NCI-H2107 treated with DMSO at 0.1 percent for 48 hours (cell line): ENCODE data around the gene OPRD1.
A peak's percentile ranks its signal among the peaks of the same experiment; 100 is the strongest.
"Not testable (repeated sequence)": the region's sequence is repeated elsewhere in the genome, so short reads cannot be mapped to it uniquely, and the experiment has no call there.

Source experiments
- DNase-seq: peaks from one replicate; lab custom pipeline; 2025; ENCODE audit not compliant: unreplicated experiment; lab: John Stamatoyannopoulos, UW

The OPRD1 gene

DNA sequence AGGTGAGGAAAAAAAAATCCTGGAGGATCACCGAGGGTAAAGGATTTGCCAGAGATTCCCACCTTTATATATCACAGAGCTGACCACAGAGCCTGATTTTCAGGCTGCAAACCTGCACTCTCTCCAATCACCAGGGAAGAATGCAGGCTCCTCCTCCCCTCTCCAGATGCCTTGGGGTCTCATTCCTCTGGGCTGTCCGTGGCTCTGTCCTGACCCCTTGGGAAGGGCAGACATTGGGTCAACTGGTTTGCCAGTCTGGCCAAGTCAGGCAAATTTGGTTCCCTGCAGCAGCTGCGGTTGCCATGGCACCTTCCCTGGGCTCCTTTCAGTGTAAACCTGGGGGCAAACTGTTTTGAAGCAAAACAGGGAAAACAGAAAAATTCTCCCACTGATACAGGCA lies 11.6 kb upstream of the OPRD1 start:
- no peak for DNase-seq

DNA sequence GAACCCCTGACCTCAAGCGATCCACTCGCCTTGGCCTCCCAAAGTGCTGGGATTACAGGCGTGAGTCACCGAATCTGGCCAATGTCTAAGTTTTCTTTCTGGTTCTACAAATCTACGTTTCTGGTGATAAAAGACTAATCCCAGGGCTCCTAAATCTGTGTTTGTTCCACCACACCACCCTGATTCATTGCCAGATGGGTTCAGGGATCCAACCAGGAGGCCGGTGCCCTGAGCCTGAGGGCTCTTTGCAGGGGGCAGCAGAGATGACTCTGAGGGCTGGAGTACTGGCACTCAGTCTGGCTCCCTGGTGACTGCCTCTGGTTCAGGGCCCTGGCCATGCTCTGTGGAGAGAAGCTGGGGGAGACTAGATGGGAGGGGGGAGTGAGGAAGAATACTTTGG lies 10.5 kb upstream of the OPRD1 start:
- DNase-seq = no peak

- DNase-seq = no peak
Measured at GRCh38 chr1:28803051-28803450, 8.9 kb upstream of the OPRD1 start.

GRCh38 chr1:28803662-28804061 lies 8.3 kb upstream of the OPRD1 start:
- DNase-seq = no peak

DNA sequence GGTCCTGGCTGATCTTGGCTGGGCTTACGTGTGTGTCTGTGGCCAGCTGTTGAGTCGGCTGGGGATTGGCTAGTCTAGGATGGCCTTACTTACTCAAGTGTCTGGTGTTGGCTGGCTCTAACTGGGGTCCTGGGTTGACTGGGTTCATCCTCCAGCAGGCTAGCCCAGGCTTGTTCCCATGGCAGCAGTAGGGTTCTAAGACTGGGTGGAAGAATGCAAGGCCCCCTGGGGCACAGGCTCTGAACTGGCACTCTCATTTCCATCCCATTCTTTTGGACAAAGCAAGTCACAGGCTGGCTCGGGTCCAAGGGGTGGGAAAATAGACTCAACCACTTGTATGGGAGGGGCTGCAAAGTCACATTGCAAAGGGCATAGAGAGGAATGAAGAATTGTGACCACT lies 7.9 kb upstream of the OPRD1 start:
- DNase-seq = no peak

- DNase-seq = peak; percentile 29
Measured at GRCh38 chr1:28807046-28807445, 4.9 kb upstream of the OPRD1 start.

GRCh38 chr1:28807986-28808385 lies 4.0 kb upstream of the OPRD1 start:
- DNase-seq = no peak

DNA sequence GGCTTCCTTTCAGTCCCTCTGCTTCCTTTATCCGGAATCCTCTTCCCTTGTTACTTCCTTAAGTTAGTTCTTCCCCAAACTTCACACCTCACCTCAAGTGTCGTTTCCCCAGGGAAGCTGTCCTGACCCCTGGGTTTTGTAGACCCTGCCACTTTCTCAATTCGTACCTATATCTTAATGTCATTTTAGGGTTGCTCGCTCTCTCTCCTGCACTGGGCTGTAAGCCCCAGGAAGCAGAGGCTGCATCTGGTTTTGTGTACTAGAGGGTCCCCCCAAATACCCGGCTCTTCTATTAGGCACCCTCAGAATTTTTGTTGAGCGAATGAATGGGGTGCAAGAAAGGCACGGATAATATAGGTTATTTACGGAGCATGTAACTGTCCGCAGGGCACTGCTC lies 603 bp upstream of the OPRD1 start:
- DNase-seq = no peak

DNA sequence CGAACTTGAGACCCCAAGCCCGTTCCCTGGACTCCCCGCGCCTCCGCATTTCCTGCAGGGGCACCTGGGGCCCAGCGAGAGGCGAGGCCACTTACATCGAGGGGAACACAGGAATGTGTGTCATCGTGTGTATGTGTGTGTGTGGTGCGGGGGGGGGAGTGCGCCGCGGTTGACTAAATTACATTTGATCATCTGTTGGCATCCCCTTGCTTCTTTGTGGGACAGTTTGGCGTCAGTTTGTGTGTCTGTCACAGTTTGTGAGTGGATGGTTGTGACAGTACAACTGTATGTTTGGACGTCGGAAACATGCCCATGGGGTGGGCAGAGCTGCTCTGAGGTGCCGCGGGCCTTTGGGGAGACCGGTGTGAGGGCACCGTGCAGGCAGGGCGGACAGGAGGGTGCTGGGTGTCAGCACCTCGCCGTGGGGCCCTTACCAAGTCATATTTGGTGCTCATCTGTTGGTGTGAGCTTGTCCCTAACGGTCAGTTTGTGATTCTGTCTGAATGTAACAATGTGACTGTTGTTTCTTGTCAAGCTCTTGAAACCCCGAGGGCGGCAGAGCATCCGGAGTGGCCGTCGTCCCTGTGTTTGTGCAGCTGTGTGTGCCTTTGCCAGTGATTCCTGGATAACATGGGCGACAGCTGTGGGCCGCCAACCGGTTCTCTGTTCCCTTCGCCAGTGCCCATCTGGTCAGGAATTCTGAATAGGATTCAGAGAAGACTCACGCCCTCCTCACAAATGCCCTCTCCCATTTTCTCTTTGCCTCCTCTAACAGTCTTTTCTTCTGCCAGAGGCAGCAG lies 899 bp downstream of the OPRD1 start:
- no peak for DNase-seq

DNA sequence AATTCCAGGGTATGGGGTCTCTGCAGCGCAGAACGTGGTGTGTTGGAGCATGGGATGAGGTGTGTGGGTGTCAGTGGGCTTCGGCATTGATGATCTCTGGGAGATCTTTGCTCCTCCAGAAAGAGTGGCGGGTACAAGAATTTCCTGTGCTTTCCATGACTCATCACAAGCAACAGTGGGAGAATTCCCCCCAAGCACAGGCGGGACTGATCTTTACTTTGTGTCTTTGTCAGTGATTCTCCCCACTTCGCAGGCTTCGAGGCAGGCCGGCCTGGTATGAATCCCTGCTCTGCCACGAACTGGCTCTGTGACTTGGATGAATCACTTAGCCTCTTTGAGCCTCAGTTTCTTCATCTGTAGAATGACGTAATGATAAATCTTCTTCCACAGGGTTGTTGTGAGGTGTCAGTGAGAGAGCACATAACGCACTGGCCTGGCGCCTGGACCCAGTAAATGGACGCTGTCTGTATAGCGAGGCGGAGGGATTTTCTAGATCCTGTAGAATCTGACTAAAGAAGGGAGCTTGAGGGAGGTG lies 2.0 kb downstream of the OPRD1 start:
- DNase-seq = no peak

GRCh38 chr1:28815533-28816185 lies 3.7 kb downstream of the OPRD1 start:
- DNase-seq = peak; percentile 41

DNA sequence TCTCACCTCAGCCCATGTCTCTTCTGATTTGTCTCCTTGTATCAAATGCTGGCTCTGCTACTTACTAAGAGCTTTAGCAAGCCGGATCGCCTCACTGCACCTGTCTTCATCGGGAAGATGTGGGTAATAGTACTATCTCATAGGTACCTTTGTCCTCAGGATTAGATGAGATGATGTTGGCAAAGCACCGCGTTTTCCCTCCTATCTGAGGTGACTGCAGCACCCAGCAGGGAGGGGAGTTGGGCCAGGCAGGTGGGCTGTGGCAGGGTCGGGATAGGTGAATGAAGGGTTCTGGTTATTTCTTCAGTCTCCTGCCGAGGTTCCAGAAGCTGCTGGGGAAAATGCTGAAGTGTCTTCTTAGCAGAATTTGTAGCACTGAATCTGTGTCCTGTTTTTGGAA lies 5.2 kb downstream of the OPRD1 start:
- DNase-seq = no peak

- no peak for DNase-seq
Measured at GRCh38 chr1:28819020-28819419, 7.0 kb downstream of the OPRD1 start.

DNA sequence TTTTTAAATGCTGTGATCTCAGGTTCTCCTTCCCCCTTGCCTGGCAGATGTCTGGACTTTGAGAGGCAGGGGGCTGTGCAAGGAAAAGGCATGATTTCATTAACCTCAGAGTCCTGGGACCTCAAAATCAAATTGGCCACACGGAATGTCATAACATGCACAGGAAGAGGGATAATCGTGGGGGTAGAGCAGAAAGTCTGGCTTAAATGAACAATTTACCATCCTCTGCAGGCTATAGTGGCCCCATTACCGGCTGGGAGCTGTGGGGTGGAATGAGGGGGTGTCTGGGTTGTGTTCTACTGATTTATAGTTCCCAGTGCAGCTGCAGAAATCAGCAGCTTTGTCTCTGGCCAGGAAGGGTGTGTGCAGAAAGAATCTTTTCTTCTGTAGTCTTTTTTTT lies 10.8 kb downstream of the OPRD1 start:
- DNase-seq = no peak

DNA sequence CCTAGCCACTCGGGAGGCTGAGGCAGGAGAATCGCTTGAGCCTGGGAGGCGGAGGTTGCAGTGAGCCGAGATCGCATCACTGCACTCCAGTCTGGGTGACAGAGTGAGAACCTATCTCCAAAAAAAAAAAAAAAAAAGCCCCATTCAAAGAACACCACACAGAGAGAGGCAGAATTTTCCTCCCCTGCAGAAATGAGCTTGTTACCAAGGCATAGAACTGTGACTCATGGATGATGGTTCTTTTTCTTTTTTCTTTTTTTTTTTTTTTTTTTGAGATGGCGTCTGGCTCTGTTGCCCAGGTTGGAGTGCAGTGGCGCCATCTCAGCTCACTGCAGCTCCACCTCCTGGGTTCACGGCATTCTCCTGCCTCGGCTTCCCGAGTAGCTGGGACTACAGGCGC lies 12.1 kb downstream of the OPRD1 start:
- DNase-seq = not testable (repeated sequence)

GRCh38 chr1:28828227-28828858 lies 16.4 kb downstream of the OPRD1 start:
- not testable (repeated sequence) for DNase-seq

- no peak for DNase-seq
Measured at GRCh38 chr1:28830814-28831213, 18.8 kb downstream of the OPRD1 start.

- no peak for DNase-seq
Measured at GRCh38 chr1:28832966-28833365, 21.0 kb downstream of the OPRD1 start.

- no peak for DNase-seq
Measured at GRCh38 chr1:28833381-28833780, 21.4 kb downstream of the OPRD1 start.

GRCh38 chr1:28835237-28835650 lies 23.3 kb downstream of the OPRD1 start:
- peak; percentile 72 for DNase-seq

- DNase-seq = no peak
Measured at GRCh38 chr1:28836421-28836956, 24.5 kb downstream of the OPRD1 start.
